Measurements from ENCODE around the gene SLC35B2.

Gene SLC35B2

GRCh38 chr6:44257025-44257752 is at the start of gene SLC35B2:
TSS of gene SLC35B2 (minus strand) at chr6:44257528. CDS start at chr6:44257410, 118 bp downstream.
- DNase-seq, result peak; percentile 58

DNA sequence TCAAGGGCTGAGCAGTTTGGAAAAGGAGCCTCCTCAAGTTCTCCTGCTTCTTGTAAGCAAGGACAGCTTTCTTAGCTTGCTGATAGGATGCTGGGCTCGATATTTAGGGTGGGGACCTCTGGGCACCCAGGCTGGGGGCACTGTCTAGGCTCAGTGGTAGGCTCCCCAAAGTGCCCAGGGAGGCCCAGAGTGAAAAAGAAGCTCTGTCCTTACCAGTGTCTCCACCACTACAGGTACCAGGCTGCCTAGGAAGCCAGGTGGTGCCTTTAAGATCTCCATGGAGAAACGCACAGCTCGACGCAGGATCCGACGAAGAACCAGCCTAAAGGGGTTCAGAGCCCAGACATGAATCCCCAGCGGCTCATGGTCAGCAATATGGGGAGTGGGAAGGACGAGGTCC is 49.4 kb upstream of the SLC35B2 start:
- no peak for DNase-seq

DNA sequence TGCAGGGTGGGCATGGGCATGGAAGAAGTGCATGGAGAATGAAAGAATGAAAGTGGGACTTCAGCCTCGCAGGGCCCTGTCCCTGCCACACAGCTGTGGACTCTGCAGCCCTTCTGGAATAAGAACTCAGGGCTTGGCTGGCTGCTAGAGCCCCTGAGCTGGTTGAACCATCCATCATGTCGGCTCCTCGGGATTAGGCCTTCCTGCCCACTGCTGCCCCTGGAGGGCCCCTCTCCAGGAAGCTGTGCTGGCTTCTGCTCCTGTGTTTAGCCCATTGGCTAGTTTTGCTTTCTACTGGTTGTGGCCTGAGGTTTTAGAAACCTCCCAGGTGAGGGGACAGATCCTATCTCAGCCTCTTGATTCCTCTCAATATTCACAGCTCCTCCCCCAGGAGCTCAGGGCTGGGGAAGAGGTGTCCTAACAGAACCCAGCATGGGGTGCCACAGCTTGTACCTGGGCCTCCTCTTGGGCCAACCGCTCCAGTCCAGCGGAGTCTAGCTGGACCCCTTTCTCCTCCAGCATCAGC is 47.9 kb upstream of the SLC35B2 start:
- no peak for DNase-seq

DNA sequence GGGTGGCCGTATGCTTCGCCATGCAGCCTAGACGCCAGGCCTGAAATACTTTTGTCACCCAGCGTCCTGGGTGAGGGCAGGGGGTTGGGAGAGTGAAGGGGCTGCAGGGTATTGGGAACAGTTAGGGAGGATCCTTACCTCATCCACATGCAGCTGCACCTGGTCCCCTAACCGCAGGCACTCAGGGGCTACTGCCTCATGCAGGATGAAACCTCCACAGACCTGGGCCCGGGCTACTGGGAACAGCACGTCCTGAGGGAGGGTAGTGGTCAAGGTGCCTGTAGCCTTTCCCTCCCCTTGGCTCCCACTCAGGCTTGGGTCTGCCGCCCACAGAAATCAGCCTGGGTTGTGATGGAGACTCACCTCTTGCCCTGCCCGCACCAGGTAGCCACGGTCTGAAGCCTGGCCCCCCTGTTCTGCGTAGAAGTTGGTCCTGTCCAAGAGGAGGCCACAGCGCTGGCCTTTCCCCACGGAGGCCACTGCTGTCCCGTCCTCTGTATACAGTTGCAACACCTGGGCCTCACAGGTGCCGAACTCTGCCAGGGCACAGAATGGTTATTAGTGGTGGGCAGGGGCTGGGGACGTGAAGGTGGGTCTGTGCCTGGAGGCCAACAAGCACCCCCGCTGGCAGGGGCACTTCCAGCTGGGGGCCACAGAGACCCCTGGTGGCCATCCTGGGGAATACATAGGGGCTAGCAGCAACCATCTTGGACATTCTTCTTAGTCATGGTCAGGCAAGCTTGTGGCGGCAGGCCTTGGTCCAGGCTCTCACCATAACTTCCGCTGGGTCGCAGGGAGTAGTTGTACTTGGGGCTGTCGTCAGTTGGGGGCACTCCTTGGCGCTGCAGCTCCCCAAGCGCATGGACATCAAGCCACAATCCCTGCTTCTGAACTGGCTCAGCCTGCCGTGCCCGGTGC is 47.2 kb upstream of the SLC35B2 start:
- peak; percentile 25 for DNase-seq

- no peak for DNase-seq
Observed at GRCh38 chr6:44303842-44304241, 46.5 kb upstream of the SLC35B2 start.

- no peak for DNase-seq
Observed at GRCh38 chr6:44302856-44303255, 45.5 kb upstream of the SLC35B2 start.

- DNase-seq, result no peak
Observed at GRCh38 chr6:44301782-44302564, 44.6 kb upstream of the SLC35B2 start.

GRCh38 chr6:44301106-44301505 is 43.8 kb upstream of the SLC35B2 start:
- no peak for DNase-seq

DNA sequence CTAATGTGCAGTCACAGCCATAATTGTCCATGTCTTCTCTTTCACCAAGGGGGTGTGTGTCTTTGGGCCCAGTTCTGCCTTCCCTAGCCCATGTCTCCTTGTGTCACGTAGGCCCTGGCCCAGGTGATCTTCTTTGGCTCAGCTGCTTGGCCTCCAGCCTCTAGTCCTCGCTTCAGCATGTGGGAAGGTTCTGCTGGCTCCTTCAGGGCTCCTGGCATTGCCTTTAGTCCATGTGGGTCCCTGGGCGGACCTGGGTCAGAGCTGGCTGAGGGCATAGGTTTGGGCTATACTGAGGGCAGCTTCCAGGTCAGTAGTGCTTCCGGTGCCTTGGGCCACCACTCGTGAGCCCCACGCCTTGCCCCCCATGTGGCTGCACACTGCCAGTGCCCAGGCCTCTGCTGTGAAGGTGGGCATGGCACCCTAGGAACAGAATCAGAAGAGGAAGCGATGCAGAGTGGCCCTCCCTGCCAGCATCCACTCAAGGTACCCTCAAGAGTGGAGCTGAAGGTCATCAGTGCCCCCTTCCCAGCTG is 43.0 kb upstream of the SLC35B2 start:
- DNase-seq, result no peak

GRCh38 chr6:44298864-44299263 is 41.5 kb upstream of the SLC35B2 start:
- DNase-seq, result no peak

- no peak for DNase-seq
Observed at GRCh38 chr6:44298055-44298803, 40.9 kb upstream of the SLC35B2 start.

- DNase-seq, result no peak
Observed at GRCh38 chr6:44297063-44298038, 40.0 kb upstream of the SLC35B2 start.

GRCh38 chr6:44294832-44295791 is 37.8 kb upstream of the SLC35B2 start:
- DNase-seq, result no peak

GRCh38 chr6:44292661-44293365 is 35.5 kb upstream of the SLC35B2 start:
- no peak for DNase-seq

DNA sequence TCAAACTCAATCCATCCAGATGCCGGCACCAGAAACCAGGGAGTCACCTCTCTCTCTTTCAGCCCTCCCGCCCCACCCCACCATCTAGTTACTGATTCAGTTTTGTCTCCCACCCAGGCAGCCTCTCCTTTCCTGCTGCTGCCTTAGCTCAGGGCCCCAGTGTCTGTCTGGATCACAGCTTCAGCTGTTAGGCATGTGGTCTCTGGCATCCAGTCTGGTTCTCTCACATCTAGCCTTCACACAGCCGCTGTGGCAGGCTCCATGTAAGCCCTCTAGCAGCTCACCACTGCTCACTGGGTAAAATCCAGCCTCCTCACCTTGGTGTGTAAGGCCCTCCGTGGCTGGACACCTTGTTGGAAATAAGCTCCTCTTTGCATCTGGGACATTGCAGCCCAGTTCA is 34.5 kb upstream of the SLC35B2 start:
- no peak for DNase-seq

DNA sequence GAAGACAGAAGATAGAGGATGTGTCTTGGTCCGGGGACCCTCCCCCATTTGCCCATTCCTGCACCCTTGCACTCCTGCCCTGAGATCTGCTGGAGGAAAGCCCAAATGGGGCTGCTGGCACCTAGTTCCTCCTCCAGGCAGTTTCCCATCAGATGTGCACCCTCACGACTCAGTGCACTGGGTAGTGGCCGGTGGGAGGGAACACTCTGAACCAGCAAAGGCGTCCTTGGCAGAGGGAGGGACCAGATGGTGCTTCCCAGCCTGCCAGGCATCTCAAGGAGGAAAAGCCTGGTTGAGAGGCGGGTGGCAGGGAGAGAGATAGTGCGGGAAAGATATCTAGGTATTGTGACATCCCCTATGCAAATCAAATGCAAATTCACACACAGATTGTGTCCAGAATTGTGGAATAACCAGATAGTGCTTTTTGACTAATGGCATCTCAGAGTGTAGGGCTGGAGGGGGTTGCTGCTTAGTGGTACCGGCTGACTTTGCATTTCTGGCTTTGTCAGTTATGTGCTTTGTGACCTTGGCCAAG is 32.5 kb upstream of the SLC35B2 start:
- no peak for DNase-seq

DNA sequence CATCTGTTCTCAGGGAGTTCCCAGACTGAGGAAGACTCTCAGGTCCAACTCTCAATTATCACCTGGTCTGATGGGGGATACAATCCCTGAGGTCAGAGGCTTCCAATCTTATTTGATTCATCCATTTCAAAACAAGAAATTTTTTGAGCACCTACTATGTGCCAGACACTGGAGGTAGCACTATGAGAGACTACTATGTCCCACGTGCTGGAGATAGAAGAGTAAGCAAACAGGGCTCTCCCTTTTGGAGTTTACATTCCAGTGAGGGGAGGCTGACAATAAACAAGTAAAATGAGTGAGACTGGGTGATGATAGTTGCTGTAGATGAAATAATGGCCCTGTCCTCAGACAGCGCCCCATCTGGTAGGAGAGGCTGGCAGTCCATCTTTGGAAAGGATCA is 29.4 kb upstream of the SLC35B2 start:
- no peak for DNase-seq

- no peak for DNase-seq
Observed at GRCh38 chr6:44286285-44286565, 28.9 kb upstream of the SLC35B2 start.

Measured in MV-4-11 (cell line).